ENCODE results near the gene TTN.
A peak's percentile ranks its signal among the peaks of the same experiment; 100 is the strongest.

The TTN gene

DNA sequence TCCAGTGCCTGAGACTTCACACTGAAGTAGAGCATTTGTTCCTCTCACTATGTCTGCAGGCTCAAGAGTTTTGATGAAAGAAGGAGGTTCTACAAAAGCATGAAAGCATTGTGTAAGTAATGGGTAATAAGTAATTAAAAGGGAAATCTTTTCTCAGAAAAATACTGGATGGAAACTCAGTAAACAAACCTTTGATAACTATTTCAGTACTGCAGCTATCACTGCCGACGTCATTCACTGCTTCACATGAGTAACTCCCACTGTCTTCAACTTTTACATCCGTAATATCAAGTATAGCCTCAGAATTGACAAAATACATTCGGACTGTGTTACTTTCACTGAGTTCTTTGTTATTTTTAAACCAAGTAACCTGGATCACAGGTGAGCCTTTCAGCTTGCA lies 72.7 kb downstream of the TTN start:
- no peak for DNase-seq (ENCODE audit: low spot score)

- no peak for DNase-seq (ENCODE audit: low spot score)
These were observed 73.2 kb downstream of the TTN start for GRCh38 chr2:178733975-178734374.

DNA sequence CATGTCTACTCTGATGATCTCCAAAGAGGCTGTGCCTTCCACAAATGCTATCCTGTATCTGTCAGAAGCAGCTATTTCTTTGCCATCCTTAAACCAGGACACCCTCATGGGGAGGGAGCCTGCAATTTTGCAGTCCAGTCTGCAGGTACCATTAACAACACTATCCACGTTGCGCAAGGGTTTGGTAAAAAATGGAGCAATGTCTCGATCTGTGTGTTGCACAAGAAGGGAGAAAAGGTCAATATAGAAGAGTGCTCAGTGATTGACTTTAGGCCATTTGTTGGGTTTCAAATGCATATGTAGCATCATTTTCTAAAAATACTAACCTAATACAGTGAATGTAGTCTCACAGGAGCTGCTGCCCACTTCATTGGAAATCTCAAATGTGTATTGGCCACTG lies 74.3 kb downstream of the TTN start:
- DNase-seq (ENCODE audit: low spot score), result no peak

GRCh38 chr2:178731300-178731699 lies 75.9 kb downstream of the TTN start:
- DNase-seq (ENCODE audit: low spot score), result no peak

DNA sequence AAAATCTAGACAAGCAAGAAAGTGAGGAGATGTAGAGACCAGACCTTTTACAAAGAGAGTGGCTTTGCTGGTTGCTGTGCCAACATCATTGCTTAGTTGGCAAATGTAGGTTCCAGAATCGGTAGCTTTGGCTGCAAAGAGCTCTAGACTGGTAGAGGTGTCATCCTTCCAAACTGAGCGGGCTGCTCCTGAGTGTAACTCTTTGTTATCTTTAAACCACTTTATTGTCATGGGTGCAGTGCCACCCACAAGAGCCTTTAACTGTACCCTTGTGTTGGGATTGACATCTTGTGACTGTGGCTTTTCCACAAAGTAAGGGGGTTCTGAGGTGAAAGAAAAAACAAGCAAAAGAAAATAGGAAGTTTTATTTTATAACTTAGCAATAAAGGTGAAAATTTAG lies 77.2 kb downstream of the TTN start:
- DNase-seq (ENCODE audit: low spot score), result no peak

DNA sequence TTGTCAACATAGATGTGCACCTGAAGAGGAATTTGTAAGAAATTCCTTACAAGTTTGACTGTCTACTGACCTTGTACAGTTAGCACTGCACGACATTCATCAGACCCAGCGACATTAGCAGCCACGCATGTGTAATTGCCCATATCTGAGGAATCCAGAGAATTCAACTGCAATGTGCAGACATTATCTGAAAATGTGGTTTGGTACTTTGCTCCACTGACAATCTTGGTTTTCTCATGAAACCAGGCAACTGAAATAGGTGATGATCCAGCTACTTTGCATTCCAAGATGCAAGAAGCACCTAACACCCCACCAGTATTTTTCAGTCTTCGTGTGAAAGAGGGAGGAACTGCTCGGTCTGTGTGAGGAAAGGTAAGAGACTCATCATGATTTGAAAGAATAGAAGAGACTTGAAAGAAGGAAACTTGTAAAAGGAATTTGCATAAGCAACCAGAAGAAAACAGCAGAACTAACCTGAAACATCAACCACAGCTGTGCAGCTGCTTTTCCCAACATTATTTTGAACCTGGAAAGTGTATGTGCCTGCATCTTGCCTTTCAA lies 83.4 kb downstream of the TTN start:
- no peak for DNase-seq (ENCODE audit: low spot score)

DNA sequence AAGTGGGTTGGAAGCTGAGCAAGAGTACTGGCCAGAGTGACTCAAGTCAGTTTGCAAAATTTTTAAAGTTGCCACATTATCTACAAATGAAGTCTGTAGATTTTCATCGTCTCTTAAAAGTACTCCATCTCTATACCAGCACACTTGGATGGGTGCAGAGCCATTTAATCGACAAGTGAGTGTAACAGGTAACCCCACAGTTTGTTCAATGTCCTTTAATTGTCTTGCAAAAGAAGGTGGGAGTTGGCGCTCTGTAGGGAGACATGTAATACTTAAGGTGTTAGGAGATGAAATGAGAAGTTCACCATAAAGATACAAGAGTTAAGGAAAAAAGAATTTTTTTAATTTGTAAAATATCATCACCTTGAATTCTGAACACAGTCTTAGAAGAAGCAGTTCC lies 84.9 kb downstream of the TTN start:
- DNase-seq (ENCODE audit: low spot score), result no peak

DNA sequence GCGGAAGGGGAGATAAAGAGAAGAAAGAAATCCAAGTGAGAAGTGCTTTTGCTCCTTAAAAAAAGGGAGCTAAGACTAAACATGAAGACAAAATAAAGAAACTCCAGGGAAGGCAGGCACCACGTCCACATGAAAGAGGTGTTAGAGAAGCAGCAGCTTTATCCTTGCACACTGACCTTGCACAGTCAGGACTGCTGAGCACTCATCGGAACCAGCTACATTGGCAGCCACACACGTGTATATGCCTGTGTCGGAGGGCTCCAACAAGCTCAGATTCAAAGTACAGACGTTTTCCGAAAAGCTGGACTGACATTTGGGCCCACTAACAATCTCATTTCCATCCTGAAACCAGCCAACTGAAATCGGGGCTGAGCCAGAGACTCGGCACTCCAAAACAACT lies 88.2 kb downstream of the TTN start:
- no peak for DNase-seq (ENCODE audit: low spot score)

DNA sequence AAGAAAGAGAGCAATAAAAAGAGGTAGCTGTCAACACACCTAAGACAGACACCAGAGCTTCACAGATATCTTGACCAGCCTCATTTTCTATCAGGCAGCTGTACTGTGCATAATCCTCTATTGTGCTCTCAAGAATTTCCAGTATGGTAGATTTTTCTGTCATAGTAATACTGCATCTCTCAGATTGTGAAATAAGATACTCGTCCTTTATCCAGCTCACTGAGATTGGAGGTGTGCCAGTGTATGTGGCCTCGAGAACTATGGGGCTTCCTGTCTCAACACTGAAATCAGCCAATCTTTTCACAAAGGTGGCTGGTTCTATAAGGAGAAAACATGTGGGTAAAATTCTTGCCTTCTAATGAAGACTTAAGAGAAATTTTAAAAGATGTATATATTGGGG lies 88.9 kb downstream of the TTN start:
- DNase-seq (ENCODE audit: low spot score), result no peak

GRCh38 chr2:178716394-178716793 lies 90.8 kb downstream of the TTN start:
- no peak for DNase-seq (ENCODE audit: low spot score)

DNA sequence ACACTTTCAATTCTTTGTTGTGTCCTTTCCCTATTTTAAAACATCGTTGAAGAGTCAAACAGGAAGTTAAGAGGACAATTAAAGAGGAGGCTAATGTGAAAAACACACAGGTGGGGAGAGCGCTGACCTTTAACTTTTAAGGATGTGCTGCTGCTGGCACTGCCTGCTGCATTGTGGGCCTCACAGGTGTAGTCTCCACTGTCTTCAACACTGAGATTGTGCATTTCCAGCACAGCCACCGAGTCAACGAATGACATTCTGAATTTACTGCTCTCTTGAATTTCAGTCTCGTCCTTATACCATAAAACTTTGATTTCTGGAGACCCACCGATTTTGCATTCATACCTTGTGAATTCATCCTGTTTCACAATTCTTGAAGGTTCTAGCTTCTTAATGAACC lies 91.9 kb downstream of the TTN start:
- no peak for DNase-seq (ENCODE audit: low spot score)

DNA sequence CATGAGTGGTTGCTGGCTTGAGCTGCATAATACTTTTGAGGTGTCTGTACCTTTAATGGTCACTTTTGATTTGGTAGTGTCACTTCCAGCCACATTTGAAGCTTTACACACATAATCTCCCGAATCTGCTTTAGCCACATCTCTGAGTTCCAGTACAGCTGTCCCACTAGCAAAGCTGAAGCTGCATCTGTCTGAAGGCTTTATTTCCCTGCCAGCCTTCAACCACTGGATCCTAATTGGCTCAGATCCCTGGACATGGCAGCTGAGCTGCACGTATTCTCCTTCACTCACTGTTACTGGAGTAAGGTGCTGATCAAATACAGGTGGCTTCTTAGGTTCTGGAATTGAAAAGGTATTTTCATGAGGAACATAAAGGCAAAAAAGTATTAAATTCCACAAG lies 99.7 kb downstream of the TTN start:
- no peak for DNase-seq (ENCODE audit: low spot score)

DNA sequence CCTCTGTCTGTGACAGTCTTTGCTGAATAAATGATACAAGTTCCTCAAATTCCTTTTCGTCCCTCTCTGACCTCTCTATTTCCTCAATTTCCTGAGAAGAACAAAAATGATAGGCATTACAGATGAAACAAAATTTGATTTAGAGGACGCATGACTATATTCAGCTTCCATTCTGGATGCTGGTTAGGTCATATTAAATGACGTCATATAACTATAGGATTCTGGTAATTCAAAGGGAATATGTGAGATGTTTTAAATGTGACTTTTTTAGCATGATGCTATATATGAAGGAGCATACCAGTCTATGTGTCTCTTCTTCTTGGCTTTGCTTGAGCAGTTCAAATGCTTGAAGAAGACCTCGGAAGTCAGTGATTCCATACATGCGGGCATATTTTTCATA lies 102.3 kb downstream of the TTN start:
- no peak for DNase-seq (ENCODE audit: low spot score)

- DNase-seq (ENCODE audit: low spot score), result no peak
These were observed 104.9 kb downstream of the TTN start for GRCh38 chr2:178702361-178702760.

- no peak for DNase-seq (ENCODE audit: low spot score)
These were observed 106.3 kb downstream of the TTN start for GRCh38 chr2:178700922-178701342.

DNA sequence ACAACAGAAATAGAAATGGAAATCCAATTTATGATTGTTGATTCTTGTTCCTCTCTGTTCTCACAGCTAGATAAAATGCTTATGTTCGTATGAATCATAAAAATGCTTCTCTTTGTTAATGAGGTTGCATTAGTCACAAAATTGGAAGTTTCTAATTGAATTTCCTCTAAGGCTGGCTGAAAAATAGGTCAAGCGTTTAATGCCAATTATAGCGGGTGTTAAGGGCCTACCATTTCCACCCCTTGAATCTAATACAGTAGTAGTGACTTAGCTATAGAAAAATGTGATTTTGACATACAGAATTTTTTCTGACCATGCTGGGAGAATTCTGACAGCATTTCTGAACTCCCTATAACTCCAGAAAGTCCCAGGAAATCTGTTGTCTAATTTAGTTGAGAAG lies 107.1 kb downstream of the TTN start:
- no peak for DNase-seq (ENCODE audit: low spot score)

DNA sequence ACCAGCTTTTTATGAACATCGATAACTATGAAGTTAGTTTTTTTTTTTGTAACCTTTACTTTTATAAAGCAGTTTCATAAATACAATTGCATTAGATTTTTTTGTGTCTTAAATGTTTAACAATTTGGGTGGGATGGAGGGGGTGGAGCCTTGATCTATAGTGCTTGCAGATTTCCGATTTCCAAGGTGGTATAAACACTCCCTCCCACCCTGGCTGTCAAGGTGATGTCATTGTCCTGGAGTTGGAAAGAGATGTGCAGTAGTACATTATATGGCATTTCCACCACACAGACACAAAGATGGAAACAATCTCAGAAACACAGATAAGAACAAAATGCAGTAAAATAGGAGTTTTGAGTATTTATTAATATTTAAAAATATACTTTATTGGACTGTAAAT lies 114.4 kb downstream of the TTN start:
- peak; percentile 13 for DNase-seq (ENCODE audit: low spot score)

DNA sequence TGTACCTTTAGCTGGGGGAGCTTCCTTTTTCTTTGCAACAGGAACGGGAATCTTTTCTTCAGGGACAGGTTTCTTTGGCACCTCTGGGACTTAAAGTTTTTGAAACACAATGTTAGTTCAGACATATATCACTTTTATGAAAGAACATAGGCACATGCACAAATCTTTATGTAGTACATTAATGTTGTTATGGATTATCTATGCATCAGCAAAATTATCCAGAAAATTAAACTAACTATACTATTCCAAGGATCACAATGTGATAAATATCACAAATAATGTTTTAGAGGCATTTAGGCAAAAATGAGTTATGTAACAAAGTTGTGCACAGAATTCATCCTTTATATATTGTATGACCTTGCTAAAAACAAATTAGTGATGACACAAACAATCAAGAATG lies 117.4 kb downstream of the TTN start:
- DNase-seq (ENCODE audit: low spot score), result no peak

- no peak for DNase-seq (ENCODE audit: low spot score)
These were observed 123.3 kb downstream of the TTN start for GRCh38 chr2:178683877-178684276.

DNA sequence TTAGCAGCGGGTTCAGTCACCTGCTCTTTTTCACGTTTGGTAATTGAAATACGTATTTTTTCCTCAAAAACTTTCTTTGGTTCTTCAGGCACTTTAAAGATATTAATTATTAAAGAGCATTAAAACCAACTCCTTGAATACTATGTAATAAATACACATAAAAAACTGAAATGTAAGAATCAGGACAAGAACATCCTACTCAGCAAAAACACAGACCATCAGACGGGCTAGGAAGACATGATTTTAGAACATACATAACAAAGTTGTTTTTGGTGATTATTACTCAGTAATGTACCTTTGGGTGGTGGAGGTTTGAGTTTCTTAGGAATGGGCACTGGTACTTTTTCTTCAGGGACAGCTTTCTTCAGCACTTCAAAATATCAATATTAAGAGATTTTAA lies 126.1 kb downstream of the TTN start:
- no peak for DNase-seq (ENCODE audit: low spot score)

DNA sequence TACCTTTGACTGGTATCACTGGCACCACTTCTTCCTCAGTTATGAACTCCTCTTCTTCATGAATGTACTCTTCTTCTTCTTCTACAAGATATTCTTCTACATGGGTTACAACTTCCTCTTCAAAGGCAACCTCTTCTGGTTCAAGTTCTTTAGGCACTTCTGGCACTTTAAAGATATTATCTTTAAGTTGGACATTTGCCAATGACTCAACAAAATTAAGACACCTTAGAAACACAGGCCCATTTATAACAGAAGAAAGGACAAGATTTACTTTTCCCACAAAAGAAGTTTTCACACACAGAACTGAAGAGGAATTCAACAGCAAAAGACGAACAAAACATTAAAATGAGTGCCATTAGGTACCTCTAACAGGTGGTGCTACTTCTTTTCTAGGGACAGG lies 127.3 kb downstream of the TTN start:
- no peak for DNase-seq (ENCODE audit: low spot score)

- no peak for DNase-seq (ENCODE audit: low spot score)
These were observed 129.6 kb downstream of the TTN start for GRCh38 chr2:178677599-178677998.

DNA sequence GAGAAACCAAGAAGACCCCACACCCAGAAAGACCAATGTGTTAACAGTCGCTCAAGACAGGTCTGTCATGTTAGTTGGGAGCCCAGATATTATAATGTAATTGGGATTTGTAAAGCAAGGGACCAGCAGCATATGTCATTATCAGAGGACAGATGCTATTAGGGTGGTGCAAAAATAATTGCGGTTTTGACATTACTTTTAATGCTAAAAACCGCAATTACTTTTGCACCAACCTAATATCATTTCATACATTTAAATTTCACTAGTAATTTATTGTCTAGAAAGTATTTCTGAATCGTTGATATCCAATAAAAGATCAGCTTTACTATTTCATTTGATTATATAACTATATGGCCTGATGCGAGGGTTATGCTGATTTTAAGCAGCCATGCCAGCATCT lies 131.2 kb downstream of the TTN start:
- no peak for DNase-seq (ENCODE audit: low spot score)

DNA sequence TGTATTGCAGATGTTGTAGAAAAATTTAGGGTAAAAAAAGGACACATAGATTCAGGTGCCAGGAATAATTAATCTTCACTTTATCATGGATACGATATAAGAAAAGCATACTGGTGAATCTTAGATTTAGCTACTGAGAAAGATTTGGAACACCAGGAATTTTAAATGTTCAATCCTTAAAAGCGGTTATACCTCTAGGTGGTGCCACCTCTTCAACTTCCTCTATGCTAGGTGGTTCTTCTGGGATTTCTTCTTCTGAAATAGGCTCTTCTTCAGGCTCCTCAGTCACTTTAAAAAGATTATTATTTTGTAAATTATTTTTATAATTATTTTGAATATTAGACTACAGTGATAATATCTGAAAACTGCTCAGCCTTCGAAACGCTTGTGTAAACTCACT lies 133.1 kb downstream of the TTN start:
- no peak for DNase-seq (ENCODE audit: low spot score)

- no peak for DNase-seq (ENCODE audit: low spot score)
These were observed 140.8 kb downstream of the TTN start for GRCh38 chr2:178666458-178666857.
